NCI-H446 treated with DMSO at 0.1 percent for 48 hours (cell line): ENCODE results near the gene HOXA3.
A peak's percentile ranks its signal among the peaks of the same experiment; 100 is the strongest.

Experiments
- DNase-seq: peaks from one replicate; lab custom pipeline; 2025; lab: John Stamatoyannopoulos, UW

The HOXA3 gene

DNA sequence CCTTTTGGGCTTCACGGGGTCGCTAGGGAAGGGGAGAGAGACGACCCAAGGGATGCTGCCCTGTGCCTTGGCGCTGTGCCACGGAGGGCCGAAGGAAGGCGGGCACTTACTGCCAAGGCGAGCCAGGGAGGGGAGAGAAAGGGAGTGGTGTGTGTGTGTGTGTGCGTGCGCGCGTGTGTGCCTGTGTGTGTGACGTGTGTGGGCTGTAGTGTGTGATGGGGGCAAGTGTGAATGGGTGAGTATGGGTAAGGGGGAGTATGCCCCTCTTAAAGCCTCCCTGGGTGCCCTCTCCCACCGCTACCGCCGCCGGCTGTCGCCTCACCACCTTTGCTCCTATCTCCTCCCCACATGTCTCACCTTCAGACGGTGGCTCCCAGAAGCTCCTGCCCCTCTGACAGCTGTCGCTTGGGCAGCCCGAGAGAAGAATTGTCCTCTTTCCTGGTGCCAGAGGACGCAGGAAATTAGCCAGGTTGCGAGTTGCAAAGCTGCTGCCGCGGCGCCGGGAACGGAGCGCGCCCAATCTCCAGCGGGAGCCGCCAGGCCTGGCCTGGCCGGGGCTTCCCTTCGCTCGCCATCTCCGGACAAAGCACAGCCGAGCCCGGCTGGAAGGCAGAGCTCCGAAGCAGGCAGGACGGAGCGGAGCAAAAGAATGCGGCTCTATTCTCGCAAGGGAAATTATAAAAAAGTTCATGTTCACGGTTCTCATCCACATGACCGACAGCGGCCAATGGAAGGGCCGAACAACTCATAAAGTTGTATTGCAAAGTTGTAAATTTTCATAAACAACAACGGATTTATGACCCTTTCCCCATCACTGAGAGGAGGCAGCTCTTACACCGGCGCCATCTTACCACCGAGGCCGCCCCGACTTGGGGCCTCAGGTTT, at the start of gene HOXA3:
Gene HOXA3, minus strand, starts transcription at position 653 of the 885 bp plus-strand sequence. CDS start 41,943 bp downstream, outside the sequence.
- no peak for DNase-seq

DNA sequence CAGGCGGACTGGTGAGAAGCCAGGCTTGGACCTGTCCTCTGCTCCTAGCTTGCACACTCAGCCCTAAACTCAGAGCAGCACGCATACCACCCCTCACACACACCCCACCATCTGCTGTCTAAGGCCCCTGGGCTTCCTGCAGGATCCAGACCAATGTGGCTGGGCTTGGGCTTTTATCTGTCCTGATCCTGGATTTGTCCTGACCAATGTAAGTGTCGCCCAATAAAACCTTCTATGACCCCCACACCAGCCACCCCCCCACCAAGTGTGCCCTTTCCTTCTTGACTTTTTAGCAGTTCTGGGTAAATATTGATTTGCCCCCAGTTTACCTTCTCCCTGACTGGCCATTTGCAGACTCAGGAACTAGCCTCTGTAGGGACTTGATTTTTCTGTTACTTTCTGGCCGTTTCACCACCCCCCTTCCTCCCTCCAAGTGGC, 49.2 kb upstream of the HOXA3 start:
- DNase-seq, result no peak

DNA sequence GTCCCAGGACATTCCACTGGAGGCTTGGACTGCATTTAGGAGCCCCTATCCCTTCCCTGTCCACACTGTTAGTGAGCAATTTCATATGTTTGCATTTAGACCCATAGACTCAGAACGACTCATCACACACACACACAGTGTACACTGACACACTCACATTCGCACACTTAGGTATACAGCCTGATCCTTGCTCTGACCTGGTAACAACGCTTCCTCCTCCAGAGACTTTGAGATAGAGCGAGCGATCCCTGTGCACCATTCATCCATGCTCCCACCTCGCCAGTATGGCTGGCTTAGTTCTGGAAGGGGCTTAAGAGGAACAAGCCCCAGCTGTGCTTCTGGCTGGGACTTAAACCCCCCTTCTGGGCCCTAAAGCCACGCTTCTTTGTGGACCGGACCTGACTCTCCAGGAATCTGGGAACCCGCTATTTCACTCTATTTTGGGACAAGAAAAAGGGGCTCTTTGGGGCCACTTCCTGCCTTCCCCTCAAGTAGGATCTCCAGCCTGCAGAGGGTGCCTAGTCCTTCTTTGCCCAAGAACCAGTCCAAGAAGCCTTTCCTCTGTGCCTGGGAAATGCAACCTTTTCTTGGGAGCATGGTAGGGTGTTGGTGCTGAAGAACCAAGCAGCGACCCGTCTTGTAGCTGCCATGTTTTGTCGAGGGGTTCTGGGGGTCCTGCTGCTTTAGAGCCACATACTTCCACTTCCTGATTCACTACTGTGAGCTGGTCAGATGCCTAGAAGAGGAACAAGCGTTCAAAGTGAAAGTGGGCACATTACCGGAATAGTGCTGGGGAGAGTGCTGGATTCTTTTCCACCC, 48.6 kb upstream of the HOXA3 start:
- no peak for DNase-seq

DNA sequence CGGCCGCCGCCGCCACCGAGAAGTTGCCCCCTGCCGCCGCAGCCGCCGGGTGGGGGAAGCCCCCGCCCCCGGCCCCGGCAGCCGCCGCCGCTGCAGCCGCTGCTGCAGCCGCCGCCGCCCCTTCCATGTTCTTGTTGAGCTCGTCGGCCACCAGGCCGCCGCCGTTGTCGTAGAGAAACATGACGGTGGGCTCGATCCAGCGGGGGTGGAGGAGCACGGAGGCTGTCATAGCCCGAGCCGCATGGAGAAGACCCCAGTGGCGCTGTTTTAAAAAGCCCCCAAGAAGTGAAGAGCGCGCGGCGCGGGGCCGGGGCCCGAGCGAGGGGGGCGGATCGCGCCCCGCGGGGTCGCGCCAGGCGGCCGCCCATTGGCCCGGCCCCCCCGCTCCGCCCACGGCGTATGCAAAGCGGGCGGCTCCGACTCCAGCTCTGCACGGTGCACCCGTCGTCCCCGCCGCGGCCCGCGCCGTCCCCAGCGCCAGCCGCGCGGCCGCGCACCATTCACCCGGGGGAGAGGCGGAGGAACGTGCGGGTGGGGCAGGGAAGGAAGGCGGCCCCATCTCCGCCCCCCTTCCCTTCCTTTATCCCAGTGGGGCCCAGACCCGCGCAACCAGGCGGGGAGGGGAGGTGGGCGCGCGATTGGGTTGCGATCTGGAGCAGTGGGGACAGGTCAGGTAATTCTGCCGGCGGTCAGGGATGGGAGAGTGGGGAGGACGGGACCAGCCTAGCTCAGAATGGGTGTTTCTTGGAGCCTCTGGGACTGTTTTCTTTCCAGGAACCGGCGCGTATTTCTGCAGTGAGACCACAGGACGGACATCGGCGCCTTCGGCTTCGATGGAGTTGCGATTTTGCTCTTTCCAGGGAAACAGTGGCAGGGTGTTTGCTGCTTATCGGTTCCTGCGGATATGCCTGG, 47.7 kb upstream of the HOXA3 start, which contains the start of gene HOXA13:
Gene HOXA13, minus strand, starts transcription at position 243 of the 912 bp plus-strand sequence. Its CDS starts 14 bp downstream, at position 229.
- peak; percentile 15 for DNase-seq

DNA sequence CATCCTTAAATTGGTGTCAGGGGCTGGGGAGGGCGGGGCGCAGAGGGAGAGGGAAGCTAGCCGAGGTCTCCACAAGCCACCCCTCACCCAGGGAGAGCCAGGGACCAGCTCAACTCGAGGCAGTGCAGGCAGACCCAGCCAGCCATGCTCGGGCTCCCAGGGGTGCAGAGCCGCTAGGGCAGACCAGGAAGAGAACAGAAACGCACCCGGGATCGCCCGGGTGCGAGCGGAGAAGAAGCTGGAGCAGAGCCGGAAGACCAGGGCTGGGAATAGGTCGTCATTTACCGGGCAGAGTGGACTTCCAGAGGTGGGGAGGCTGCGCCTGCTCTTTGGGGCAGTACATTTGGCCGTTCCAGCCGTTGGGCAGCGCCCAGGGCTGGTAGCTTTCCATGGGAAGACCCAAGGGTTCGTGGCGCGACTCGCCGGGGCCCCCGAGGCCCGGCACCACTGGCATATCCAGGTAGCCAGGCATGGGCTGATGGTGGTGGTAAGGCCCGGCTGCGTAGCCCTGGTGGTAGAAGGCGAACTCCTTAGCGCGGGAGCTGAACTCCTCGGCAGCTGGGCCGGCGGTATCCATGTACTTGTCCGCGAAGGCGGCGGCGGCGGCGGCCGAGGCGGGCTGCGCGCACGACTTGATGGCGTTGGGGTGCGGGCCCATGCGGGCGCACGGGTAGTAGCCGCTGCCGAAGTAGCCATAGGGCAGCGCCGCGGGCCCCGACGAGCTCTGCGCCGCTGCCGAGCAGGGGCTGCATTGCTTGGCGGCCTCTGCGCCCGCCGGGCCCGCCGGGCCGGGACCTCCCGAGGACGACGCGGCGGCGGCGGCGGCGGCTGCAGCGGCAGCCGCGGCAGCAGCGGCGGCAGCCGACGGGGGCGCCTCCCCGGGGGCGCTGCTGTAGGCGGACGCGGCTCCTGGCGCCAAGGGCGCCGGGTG, 46.8 kb upstream of the HOXA3 start:
- no peak for DNase-seq

DNA sequence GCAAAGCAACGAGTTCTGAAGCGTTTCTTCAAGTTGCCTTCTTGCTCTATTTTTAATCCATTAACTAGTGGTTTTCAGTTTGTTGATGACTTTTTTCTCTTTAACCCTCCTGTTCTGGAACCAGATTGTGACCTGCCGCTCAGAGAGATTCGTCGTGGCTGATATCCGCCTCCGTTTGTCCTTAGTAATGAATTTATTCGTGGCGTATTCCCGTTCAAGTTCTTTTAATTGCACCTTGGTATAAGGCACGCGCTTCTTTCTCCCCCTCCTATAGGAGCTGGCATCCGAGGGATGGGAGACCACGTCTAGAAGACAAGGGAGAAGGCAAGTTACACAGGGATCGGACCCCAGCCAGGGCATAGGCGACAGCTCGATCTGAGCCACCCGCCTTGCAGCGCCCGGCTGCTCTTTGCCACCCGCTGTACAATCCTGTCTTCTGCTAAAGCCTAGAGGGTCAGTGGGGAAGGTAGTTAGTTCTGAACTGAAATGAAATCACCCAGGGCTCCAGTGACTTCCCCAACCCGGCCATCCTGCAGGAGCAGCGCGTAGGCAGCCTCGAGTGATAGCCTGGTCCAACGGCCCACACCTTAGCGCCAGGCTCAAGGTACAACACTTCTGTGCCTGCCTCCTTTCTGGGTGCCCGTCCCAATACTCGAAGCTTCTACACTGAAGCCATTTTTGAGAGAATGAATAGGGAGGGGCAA, 45.9 kb upstream of the HOXA3 start:
- DNase-seq, result no peak

DNA sequence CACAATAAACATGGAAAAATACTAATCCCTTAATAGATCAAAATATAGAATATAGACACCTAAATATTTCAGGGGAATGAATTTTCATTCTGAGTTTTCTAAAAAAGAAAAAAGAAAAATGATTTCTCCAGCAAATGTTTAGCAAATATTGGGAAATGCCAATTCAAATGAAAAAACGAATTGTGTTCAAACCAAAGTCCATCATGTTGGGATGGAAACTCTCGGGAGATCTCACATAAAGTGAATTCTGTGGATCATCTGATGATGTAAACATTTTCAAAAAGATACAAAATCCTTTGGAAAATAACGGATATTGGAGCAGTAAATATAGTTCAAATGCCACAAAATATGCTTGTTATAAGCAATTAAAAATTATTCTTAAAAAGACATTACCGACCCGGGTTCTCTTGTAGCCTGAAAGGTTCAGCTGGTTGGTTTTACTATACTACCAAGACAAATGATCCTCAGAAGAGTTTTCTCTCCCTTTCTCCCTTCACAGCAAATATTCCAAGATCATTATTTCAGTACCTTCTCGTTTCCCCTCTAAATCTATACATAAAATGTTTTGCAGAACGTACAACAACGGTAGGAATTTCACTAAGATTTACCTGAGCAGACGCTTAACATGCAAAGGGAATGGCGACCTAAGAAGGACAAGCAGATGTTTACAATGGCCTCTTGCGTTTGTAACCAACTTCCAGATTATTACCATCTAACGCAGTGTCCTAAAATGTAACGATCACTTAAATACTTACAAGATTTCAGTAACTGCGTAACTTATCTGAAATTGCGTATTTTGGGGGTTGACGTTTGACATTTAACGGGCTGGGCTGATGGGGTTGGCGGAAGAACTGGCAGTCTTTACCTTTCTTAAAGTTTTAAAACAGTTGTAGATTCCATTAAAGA, 45.0 kb upstream of the HOXA3 start:
- DNase-seq, result no peak

DNA sequence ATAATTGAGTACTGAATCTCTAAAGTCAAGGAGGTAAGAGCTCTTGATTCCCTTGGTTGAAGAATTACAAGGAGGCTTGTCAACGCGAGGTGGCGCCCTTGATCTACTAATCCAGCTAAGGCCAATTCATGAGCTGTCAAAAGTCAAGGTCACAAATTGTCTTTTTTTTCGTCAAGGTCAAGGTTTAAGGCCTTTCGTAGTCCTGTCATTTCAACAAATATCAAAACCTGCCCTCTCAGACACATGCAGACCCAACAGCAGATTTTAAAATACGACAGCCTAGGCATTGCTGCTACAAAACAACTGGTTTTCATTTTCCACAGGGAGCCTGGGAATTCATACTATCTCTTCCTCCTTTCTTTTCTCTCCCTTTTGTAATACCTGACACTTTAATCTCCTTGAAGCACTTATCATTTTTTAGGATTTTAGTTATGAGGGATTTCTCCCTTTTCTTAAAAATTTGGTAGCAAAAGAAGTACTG, 43.9 kb upstream of the HOXA3 start:
- peak; percentile 36 for DNase-seq

DNA sequence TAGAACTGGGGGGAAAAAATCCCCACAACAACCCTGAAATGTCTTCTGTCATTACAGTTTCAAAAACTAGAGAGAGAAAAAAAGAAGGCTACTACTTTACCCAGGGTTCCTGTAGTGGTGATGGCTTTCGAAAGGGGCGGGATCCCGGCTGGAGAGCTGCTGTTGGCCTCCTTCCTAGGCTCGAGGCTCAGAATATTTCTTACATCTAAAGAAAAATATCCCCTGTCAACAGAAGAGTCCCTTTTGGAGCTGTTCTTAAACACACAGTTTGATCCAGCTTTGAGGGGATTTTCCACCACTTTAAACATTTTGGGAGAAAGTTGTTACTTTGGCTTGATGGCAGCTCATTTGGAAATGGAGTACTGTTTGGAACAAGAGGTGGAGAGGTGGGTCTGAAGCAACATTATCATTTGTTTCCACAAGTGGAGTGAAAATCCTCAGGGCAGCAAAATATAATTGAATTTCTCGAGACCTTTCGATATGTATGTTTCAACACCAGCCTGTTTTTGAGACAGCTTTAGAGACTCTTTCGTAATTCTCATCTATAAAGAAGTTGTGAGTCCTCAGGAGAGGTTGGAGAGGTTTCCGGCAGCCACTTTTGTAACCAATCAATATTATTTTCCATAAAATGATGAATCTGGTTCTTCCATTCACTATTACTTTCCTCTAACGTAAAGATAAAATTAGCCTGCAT, 42.5 kb upstream of the HOXA3 start:
- DNase-seq, result no peak

DNA sequence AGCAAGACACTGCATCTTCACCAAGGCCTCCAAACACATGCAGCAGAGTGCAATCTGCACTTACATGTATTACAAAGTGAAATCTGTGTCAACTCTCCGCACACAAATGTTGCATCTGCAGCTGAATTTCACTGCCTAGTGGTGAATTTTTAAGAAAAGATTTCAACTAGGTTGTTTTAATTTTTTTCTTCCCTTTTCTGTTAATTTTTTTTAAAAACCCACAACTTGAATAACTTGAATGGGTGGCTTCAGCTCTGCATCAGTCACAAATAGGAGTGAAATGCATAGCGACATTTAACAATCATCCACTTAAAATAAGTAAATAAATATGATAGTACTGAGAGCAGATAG, 41.6 kb upstream of the HOXA3 start:
- no peak for DNase-seq

DNA sequence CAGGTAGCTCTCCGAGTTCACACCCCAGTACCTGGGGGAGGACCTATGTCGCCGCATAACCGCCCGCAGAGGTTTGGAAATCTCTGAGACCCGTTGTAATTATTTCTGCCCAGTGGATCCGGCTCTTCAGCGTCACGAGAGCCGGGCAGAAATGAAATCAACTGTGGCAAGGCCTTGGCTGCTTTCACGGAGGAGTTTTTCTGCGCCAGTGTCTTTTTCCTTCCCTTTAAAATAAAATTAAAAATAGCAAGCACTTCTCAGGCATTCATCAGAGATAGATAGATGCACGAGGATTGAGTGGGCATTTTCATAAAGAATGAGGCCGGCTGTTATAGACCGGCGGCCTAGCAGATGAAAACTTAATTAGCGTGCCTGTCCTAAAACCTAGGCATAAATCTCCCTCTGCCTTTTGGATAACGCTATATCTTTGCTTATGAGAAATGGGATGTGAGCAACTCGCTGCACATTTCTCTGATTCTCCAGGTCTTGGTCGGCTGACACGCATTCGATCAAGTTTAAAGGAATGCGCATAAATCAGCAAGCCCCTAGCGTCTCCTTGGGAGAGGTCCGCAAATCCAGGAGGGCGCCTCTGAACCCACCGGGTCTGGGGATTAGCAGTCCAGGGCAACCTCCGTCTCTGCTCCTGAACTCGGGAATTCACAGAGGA, 41.1 kb upstream of the HOXA3 start:
- DNase-seq, result no peak

DNA sequence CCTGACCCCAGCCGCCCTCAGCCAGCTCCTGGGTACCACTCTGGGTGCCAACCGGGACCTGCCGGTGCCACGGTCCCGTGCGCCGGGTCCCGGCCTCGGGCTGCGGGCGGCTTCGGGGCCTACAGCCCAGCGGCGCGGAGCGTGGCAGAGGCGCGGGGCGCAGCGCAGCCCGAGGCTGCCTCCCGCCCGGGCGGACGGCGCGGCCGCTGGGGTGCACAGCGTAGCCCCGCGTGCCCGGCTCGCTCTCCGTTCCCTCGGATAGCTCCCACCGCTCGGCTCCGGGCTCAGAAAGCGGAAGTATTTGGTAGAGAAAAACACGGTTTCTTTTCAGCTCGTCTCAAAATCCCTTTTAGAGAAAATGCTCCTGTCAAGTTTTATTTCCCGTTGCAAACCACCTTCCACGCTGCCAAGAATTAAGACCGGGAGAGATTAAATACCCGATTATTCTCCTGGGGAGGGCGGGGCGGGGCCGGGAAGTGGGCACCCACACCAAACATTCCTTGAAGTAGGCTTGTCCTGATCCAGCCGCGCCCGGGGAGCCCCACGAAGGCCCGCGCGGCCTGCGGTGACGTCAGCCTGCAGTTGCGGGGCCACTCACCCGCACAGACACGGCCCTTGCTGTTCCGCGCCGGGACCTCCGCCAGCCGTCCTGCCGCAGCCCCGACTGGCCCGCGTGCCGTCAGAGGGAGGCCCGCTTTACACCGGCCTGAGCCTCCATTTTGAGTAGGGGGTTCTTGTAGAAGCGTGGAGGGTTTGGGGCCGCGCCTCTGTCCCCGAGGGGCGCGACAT, 40.4 kb upstream of the HOXA3 start:
- DNase-seq, result no peak

DNA sequence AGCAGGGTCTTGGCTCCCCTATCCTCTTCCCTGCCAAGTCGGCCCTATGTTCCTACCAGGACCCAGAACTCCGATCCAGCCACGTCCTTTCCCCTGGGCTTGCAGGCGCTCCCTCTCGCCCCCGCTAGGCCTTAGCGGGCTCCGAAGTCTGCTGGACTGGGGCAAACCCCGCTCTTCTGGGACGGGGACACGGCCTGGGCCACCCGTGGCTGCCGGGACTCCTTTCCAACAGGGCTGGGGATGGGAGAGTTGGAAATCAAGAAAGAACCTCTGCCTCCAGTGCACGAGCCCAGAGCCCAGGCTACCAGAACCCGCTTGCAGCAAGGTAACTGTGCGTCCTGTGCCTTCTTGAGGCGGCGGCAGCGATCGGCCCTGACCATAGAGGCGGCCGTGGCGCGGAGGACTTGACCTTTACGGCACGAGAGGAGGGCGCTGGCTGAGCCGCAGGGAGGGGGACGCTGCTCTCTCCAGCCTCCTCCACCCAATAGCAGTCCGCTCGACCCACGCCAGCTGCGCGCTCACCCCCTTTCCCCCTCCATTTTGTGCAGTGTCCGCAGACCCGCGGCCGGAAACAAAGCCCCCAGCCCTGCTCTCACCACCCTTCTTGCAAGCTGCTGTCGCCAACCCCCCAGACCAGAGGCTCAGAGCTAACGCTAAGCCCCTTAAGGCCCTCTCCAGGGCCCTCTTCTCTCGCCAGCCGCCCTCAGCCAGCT, 39.6 kb upstream of the HOXA3 start:
- no peak for DNase-seq

DNA sequence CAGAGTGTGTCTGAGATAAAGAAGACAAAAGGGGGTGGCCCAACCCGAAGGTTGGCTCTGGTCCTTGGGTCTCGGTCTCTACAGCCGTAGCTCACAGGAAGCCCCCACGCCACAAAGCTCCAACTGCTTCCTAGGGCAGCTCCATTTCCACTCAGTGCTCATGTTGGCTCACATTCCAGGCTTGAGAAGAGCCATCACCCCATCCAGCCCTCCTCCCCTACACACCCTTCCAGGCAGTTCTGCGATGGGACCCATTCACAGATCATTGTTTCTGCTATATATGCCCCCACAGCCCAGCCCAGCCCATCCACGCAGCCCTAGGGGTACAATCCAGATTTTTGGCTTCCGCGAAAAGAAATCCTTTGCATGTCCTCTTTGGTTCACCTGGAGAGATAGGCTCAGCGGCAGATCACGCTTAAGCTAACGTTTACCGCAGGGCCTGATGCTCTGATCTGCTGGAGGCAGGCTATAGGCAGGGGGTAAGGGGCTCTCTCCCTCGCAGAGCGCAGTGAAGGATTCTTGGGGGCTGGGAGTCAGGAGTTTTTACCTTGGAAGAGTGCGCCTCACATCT, 38.9 kb upstream of the HOXA3 start:
- DNase-seq, result no peak

DNA sequence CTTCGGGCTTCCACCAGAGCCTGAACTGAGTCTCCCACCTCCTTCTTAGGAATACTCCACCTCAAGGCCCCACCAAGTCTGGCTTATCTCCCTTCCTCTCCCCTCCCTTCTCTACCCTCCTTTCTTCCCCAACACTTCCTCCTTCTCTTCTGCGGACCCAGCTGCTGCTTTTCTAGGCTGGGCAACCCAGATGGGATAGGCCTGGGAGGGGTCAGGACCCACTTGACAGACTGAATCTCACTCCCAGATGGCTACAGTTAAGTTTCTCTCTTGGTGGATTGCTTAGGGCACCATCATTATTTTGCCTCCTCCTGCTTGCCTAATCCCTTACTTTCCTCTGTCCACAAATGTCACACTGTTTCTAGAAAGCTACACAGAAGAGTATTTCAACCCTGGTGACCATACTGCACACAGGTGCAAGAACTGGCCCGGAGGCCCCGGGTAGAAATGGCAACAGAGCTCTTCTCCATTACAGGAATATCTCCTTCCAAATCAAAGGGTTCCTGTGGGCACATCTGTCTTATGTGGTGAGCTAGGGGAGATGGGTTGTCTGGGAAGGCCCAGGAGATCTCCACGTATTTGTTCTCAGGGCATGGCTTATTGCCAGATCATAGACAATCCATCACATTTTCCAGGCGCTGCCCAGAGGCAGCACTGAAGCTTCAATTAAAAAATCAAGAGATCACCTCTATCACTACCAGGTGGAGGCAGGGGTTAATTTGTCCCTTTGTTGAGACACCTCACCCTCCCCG, 37.8 kb upstream of the HOXA3 start:
- DNase-seq, result no peak
